WTC11 (cell line): ENCODE results near the gene SRCIN1. TPM values are rescaled to one million over a fixed set of nuclear protein-coding genes. Genes with fewer than 3 reads are reported as not detected.

Experiments
- ATAC-seq: fragments of 200-7000 bp; cut with Tn5 transposase; 2 replicates; pipeline ENCODE4 v1.10.0; 2021; ENCODE audit warnings: mild to moderate bottlenecking, moderate library complexity
- CTCF ChIA-PET: fragments of 300-600 bp; sonication (Branson Sonifier 250); formaldehyde crosslinking; loops from one replicate; lab custom pipeline; 2021; ENCODE audit warnings: antibody characterized with exemption; lab: Charles Lee
- POLR2A ChIA-PET: fragments of 350-600 bp; sonication (Branson Sonifier 250); formaldehyde crosslinking; loops from one replicate; lab custom pipeline; 2021; ENCODE audit warnings: antibody characterized with exemption; lab: Charles Lee
- DNase-seq: peaks from one replicate; pipeline ENCODE4 v3.0.0; 2021; ENCODE audit warnings: low spot score
- H3K27ac Mint-ChIP-seq: 2 replicates; pipeline ENCODE4 v1.8.0; 2021; ENCODE audit warnings: mixed read lengths
- H3K27me3 Mint-ChIP-seq: 2 replicates; pipeline ENCODE4 v1.8.0; 2021; ENCODE audit warnings: low read depth, mild to moderate bottlenecking, moderate library complexity, mixed read lengths
- H3K36me3 Mint-ChIP-seq: 2 replicates; pipeline ENCODE4 v1.8.0; 2021; ENCODE audit warnings: mixed read lengths
- H3K4me1 Mint-ChIP-seq: 2 replicates; pipeline ENCODE4 v1.8.0; 2022; ENCODE audit warnings: mixed read lengths
- H3K4me3 Mint-ChIP-seq: 2 replicates; pipeline ENCODE4 v1.8.0; 2021; ENCODE audit warnings: mild to moderate bottlenecking, moderate library complexity, mixed read lengths
- H3K9me3 Mint-ChIP-seq: 2 replicates; pipeline ENCODE4 v1.8.0; 2021; ENCODE audit warnings: mixed read lengths
- ARID4B ChIP-seq: sonication (generic); formaldehyde crosslinking; IDR thresholded peaks from 2 replicates; pipeline ENCODE4 v1.8.0; 2023; ENCODE audit warnings: missing genetic modification reagents, mild to moderate bottlenecking, borderline replicate concordance
- ETV6 ChIP-seq: sonication (generic); formaldehyde crosslinking; IDR thresholded peaks from 2 replicates; pipeline ENCODE4 v1.8.1; 2022; ENCODE audit warnings: mild to moderate bottlenecking, missing genetic modification reagents
- GABPB1 ChIP-seq: sonication (generic); formaldehyde crosslinking; IDR thresholded peaks from 2 replicates; pipeline ENCODE4 v1.8.1; 2023; ENCODE audit warnings: mild to moderate bottlenecking, missing genetic modification reagents
- GRHL2 ChIP-seq: fragments of 250-450 bp; sonication (Bioruptor Pico); IDR thresholded peaks from 2 replicates; pipeline ENCODE4 v1.8.0; 2022; ENCODE audit warnings: mild to moderate bottlenecking, moderate library complexity; ENCODE audit not compliant: insufficient replicate concordance, severe bottlenecking
- MLX ChIP-seq: sonication (generic); formaldehyde crosslinking; IDR thresholded peaks from 2 replicates; pipeline ENCODE4 v1.8.1; 2023; ENCODE audit warnings: mild to moderate bottlenecking, missing genetic modification reagents, moderate library complexity
- NFATC4 ChIP-seq: fragments of 250-450 bp; sonication (Bioruptor Pico); IDR thresholded peaks from 2 replicates; pipeline ENCODE4 v1.9.0; 2021; ENCODE audit warnings: mild to moderate bottlenecking
- OVOL2 ChIP-seq: fragments of 250-450 bp; sonication (Bioruptor Pico); IDR thresholded peaks from 2 replicates; pipeline ENCODE4 v1.9.0; 2021; ENCODE audit warnings: mild to moderate bottlenecking, borderline replicate concordance
- PRDM15 ChIP-seq: sonication (generic); formaldehyde crosslinking; IDR thresholded peaks from 2 replicates; pipeline ENCODE4 v1.8.0; 2022; ENCODE audit warnings: missing genetic modification reagents
- PRRX2 ChIP-seq: fragments of 250-450 bp; sonication (Bioruptor Pico); IDR thresholded peaks from 2 replicates; pipeline ENCODE4 v1.8.0; 2021; ENCODE audit warnings: mild to moderate bottlenecking
- SP1 ChIP-seq: sonication (generic); formaldehyde crosslinking; conservative IDR thresholded peaks from 2 replicates; pipeline ENCODE4 v1.8.1; 2022; ENCODE audit warnings: missing genetic modification reagents
- ZBTB21 ChIP-seq: sonication (generic); formaldehyde crosslinking; IDR thresholded peaks from 2 replicates; pipeline ENCODE4 v1.8.1; 2023; ENCODE audit warnings: mild to moderate bottlenecking, missing genetic modification reagents, borderline replicate concordance
- ZNF423 ChIP-seq: fragments of 250-450 bp; sonication (Bioruptor Pico); IDR thresholded peaks from 2 replicates; pipeline ENCODE4 v2.1.2; 2022; ENCODE audit warnings: mild to moderate bottlenecking, moderate library complexity
- ZNF671 ChIP-seq: fragments of 250-450 bp; sonication (Bioruptor Pico); IDR thresholded peaks from 2 replicates; pipeline ENCODE4 v1.8.0; 2021; ENCODE audit warnings: mild to moderate bottlenecking
- total RNA-seq: library from RNA; stranded (reverse); gene quantifications from 3 replicates; pipeline ENCODE4 v1.2.3, GENCODE V29; 2021

SRCIN1 gene
- total RNA-seq, 1 experiment from 2014 or later, result 17.3 TPM

- DNase-seq (no peak), ATAC-seq (peak; percentile 23; the same call in 1 of the 2 replicates)
- Mint-ChIP-seq H3K4me3 (peak overlapping the region; percentile 69), H3K27ac (no peak overlapping the region), H3K27me3 (peaks cover 93% of the 10 kb centered on the region), H3K9me3 (no peaks in the 10 kb centered on the region), H3K36me3 (no peaks in the 10 kb centered on the region), H3K4me1 (peaks cover 42% of the 10 kb centered on the region)
- POLR2A ChIA-PET, result interaction anchor here (0.6 to 0.7 kb wide), 2 partner anchors 30 to 33 kb away, joined by 3 read pairs; partner anchors contain the start of gene SRCIN1
- 0 out of 2 replicates have a peak, but pooled peaks have one; percentile 54 for TF ChIP-seq ETV6 (CRISPR knock-in tag)
- no peak for TF ChIP-seq ZNF671
- peak; percentile 78 for TF ChIP-seq ZNF423 (CRISPR knock-in tag)
- peak; percentile 31; the same call in 1 of the 2 replicates for TF ChIP-seq SP1
- CTCF ChIA-PET, result interaction anchor here (0.7 to 1.1 kb wide), 10 partner anchors 9 to 100 kb away, joined by 3 to 22 read pairs (median 4); no protein-coding TSS in a partner anchor
These were observed 33.7 kb downstream of the SRCIN1 start for GRCh38 chr17:38571833-38572668.

- ChIA-PET CTCF (interaction anchor here (1.2 to 2.0 kb wide), 4 partner anchors 12 to 28 kb away, joined by 3 to 9 read pairs (median 6); no protein-coding TSS in a partner anchor), POLR2A (no interaction called here)
- TF ChIP-seq GRHL2 (CRISPR knock-in tag), result no peak
- no peak overlapping the region for H3K27ac Mint-ChIP-seq
- ATAC-seq, result no peak
- H3K27me3 Mint-ChIP-seq, result peaks cover 93% of the 10 kb centered on the region
- no peak overlapping the region for H3K4me3 Mint-ChIP-seq
- H3K36me3 Mint-ChIP-seq, result no peaks in the 10 kb centered on the region
- DNase-seq, result no peak
- H3K9me3 Mint-ChIP-seq, result no peaks in the 10 kb centered on the region
- peaks cover 48% of the 10 kb centered on the region for H3K4me1 Mint-ChIP-seq
These were observed 35.8 kb downstream of the SRCIN1 start for GRCh38 chr17:38569701-38570512.

GRCh38 chr17:38568845-38569510, 36.8 kb downstream of the SRCIN1 start:
- ChIA-PET CTCF (interaction anchor here (0.6 to 2.0 kb wide), 7 partner anchors 10 to 56 kb away, joined by 3 to 9 read pairs (median 3); no protein-coding TSS in a partner anchor), POLR2A (no interaction called here)
- Mint-ChIP-seq H3K36me3 (no peaks in the 10 kb centered on the region), H3K4me1 (peaks cover 47% of the 10 kb centered on the region), H3K27me3 (peaks cover 93% of the 10 kb centered on the region), H3K4me3 (no peak overlapping the region), H3K9me3 (no peaks in the 10 kb centered on the region), H3K27ac (no peak overlapping the region)
- no peak for TF ChIP-seq NFATC4
- TF ChIP-seq OVOL2, result no peak
- TF ChIP-seq ARID4B (CRISPR knock-in tag), result no peak
- no peak for TF ChIP-seq SP1
- no peak for TF ChIP-seq PRDM15 (CRISPR knock-in tag)
- no peak for TF ChIP-seq ZBTB21 (CRISPR knock-in tag)
- no peak for TF ChIP-seq GABPB1 (CRISPR knock-in tag)
- TF ChIP-seq PRRX2 (CRISPR knock-in tag), result no peak
- no peak for TF ChIP-seq MLX (CRISPR knock-in tag)
- DNase-seq (no peak), ATAC-seq (no peak)
